ENCODE measurements around the gene ERVH48-1.
"Not testable (repeated sequence)": the region's sequence is repeated elsewhere in the genome, so short reads cannot be mapped to it uniquely, and the experiment has no call there.

Gene ERVH48-1

DNA sequence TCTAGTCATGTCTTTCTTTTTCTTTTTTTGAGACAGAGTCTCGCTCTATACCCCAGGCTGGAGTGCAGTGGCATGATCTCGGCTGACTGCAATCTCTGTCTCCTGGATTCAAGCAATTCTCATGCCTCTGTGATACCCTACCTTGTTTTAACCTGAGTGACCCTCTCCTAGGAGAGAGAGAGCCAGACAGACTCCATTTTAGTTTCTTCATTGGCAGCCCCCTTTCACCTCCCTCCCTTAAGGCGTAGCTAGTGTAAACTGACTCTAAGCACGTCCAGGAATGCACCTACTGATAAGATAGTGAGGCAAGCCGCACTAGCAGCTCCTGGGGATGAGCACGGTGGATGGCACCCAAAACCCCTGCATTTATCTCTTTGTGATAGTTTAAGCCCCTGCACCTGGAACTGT, 43.8 kb upstream of the ERVH48-1 start:
- Histone ChIP-seq H3K4me1 (no peaks in the 10 kb centered on the region), H3K9me3 (no peaks in the 10 kb centered on the region), H3K27me3 (no peaks in the 10 kb centered on the region), H3K4me3 (ENCODE audit: low read depth, low read length) (no peak overlapping the region), H3K36me3 (no peaks in the 10 kb centered on the region)
- no peak for DNase-seq
- TF ChIP-seq, protein P1, sequence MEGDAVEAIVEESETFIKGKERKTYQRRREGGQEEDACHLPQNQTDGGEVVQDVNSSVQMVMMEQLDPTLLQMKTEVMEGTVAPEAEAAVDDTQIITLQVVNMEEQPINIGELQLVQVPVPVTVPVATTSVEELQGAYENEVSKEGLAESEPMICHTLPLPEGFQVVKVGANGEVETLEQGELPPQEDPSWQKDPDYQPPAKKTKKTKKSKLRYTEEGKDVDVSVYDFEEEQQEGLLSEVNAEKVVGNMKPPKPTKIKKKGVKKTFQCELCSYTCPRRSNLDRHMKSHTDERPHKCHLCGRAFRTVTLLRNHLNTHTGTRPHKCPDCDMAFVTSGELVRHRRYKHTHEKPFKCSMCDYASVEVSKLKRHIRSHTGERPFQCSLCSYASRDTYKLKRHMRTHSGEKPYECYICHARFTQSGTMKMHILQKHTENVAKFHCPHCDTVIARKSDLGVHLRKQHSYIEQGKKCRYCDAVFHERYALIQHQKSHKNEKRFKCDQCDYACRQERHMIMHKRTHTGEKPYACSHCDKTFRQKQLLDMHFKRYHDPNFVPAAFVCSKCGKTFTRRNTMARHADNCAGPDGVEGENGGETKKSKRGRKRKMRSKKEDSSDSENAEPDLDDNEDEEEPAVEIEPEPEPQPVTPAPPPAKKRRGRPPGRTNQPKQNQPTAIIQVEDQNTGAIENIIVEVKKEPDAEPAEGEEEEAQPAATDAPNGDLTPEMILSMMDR (IDR thresholded peaks at IDR 0.05; ENCODE audit: low read depth, low read length) = no peak

DNA sequence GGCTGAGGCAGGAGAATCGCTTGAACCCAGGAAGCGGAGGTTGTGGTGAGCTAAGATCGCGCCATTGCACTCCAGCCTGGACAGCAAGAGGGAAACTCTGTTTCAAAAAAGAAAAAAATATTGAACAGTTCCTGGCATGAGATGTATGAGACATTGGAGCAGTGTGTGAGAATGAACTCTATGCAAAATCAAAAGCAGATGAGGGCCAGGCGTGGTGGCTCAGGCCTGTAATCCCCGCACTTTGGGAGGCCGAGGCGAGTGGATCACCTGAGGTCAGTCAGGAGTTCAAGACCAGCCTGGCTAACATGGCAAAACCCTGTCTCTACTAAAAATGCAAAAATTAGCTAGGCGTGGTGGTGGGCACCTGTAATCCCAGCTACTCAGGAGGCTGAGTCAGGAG, 42.2 kb upstream of the ERVH48-1 start:
- H3K27me3 ChIP-seq; H3K4me1 ChIP-seq; H3K36me3 ChIP-seq; H3K9me3 ChIP-seq; H3K4me3 ChIP-seq (ENCODE audit: low read depth, low read length); DNase-seq: not testable (repeated sequence)

DNA sequence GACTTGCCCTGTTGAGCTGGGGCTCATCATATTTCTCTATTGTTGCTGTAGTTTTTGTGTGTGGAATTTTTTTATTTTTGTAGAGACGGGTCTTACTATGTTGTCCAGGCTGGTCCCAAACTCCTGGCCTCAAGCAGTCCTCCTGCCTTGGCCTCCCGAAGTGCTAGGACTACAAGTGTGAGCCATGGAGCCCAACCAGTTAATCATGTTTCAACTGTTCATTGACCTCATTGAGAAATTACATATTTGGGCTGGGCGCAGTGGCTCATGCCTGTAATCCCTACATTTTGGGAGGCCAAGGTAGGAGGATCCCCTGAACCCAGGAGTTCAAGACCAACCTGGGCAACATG, 39.8 kb upstream of the ERVH48-1 start:
- Histone ChIP-seq H3K36me3 (no peaks in the 10 kb centered on the region), H3K4me3 (ENCODE audit: low read depth, low read length) (no peak overlapping the region), H3K4me1 (no peaks in the 10 kb centered on the region), H3K9me3 (no peaks in the 10 kb centered on the region), H3K27me3 (no peaks in the 10 kb centered on the region)
- TF ChIP-seq, protein P1 (IDR thresholded peaks at IDR 0.05; ENCODE audit: low read depth, low read length) = no peak
- no peak for DNase-seq

DNA sequence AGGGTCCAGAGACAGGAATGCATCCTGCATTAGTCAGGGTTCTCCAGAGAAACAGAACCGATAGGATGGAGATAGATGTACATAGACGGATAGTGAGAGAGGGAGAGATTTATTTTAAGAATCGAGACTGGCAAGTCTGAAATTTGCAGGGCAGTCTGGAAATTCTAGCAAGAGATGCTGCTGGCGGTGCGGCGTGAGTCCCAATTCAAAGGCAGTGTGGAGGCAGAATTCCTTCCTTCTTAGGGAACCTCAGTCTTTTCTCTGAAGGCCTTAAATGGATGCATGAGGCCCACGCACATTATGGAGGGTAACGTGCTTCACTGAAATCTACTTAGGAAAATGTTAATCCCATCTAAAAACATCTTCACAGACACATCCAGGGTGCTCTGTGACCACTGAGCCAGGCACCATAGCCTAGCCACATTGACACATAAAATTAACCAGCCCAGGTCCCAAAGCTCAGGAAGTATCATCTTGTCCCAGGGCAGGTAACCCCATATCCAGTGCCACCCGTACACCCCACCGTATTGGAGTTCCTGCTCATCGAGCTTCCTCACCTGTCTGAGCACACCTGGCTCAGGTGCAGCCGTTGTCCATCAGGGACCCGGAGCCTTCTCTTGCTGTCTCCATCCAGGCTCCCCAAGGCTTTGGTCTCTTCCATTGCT, 39.2 kb upstream of the ERVH48-1 start:
- DNase-seq = no peak
- Histone ChIP-seq H3K9me3 (no peaks in the 10 kb centered on the region), H3K27me3 (no peaks in the 10 kb centered on the region), H3K4me3 (ENCODE audit: low read depth, low read length) (no peak overlapping the region), H3K36me3 (no peaks in the 10 kb centered on the region), H3K4me1 (no peaks in the 10 kb centered on the region)
- TF ChIP-seq, protein P1 (IDR thresholded peaks at IDR 0.05; ENCODE audit: low read depth, low read length) = no peak

DNA sequence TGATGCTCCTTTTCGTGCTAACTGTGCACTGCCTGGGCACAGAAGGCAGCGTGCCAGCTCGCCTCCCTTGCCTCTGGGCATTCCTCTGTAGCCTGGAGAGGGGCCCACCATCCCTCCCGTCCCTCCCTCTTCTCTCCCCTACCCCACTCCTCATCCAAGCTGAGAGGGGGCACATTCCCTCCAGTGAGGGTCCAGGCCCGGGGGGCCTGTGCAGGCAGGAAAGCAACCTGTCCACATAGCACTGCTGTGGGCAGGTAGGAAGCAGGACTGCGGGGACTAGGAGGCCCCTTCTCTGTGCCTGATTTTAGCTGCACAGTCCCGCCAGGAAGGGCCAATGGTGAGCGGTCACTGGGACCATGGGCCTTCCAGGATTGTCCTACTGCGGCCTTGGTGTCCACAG, 38.7 kb upstream of the ERVH48-1 start:
- H3K9me3 ChIP-seq = no peaks in the 10 kb centered on the region
- no peaks in the 10 kb centered on the region for H3K36me3 ChIP-seq
- no peaks in the 10 kb centered on the region for H3K4me1 ChIP-seq
- H3K27me3 ChIP-seq = no peaks in the 10 kb centered on the region
- TF ChIP-seq, protein P1 (IDR thresholded peaks at IDR 0.05; ENCODE audit: low read depth, low read length) = no peak
- no peak overlapping the region for H3K4me3 ChIP-seq (ENCODE audit: low read depth, low read length)
- no peak for DNase-seq

DNA sequence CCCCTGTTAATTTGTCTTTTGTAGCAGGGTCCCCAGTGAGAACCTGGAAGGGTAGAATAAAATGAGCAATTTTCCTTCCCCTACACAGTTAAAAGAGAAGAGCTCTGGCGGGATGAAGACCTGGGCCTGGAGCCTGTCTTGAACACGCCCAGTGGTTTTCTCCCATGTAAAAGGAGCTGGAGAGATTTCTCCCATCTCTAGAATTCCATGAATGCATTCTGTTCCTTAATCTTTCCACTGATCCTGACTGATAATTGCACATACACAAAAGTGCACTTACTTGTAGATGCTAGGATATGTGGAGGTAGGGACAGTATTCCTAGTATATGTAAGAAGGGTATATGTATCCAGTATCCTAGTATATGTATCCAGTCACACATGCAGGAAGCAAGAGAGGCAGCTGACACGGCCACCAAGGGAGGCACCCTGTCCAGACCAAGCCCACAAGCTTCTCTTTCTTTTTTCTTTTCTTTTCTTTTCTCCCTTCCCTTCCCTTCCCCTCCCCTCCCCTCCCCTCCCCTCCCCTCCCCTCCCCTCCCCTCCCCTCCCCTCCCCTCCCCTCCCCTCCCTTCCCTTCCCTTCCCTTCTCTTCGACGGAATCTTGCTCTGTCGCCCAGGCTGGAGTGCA, 37.1 kb upstream of the ERVH48-1 start:
- no peak for DNase-seq
- TF ChIP-seq, protein P1 (IDR thresholded peaks at IDR 0.05; ENCODE audit: low read depth, low read length) = no peak
- Histone ChIP-seq H3K4me1 (no peaks in the 10 kb centered on the region), H3K27me3 (no peaks in the 10 kb centered on the region), H3K4me3 (ENCODE audit: low read depth, low read length) (no peak overlapping the region), H3K36me3 (no peaks in the 10 kb centered on the region), H3K9me3 (no peaks in the 10 kb centered on the region)

Measured in BE2C (cell line).